SK-N-DZ (cell line): ENCODE measurements around the gene SLC9A9.
"Not testable (repeated sequence)": the region's sequence is repeated elsewhere in the genome, so short reads cannot be mapped to it uniquely, and the experiment has no call there.

Experiments
- DNase-seq: peaks from one replicate; pipeline ENCODE4 v3.0.0-alpha.2; 2015; ENCODE audit warnings: low spot score

Gene SLC9A9

DNA sequence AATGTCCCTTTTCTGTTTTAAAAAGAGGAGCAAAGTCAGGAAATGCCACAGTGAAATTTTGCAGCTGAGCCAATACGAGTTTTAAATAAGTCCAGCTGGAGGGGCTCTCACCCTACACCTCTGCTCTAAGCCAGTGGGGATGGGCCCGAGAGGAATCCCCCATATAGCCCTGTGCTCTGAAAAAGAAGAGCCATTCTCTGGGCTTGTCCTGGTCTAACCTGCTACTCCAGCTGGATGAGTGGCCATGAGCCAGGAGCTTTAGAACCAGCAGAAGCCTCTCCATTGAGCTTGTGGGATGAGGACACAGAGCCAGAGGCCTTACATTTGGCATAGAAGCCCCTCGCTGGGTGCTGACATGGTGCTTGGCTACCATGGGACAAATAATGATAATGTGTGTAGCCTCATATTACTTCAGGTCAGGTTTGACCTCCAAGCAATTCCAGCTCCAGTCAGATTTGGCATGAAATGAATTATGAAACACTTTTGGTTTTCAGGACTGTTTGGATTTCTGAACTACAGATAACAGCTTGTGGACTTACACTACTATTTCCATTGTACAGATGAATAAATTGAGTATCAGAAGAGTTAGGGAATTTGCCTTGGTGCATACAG, 556.3 kb downstream of the SLC9A9 start:
- no peak for DNase-seq

DNA sequence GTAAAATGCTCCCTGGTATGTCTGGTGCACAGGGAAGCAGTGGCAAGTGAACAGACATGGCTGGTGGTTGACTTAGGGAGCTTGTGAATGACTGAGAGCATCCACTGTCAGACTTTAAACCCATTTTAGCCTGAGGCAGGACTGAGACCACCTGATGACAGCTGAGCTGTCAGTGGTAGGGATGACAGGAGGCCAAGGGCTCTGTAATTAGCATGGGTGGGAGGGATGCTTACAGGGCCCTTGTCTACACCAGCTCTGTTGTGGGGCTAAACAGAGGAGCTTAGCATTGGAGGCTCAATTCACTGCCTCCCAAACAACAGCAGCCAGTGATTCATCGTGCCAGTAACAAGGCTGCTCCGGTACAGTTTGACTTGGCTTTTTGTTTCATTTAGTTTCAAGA, 559.3 kb downstream of the SLC9A9 start:
- DNase-seq, result no peak

DNA sequence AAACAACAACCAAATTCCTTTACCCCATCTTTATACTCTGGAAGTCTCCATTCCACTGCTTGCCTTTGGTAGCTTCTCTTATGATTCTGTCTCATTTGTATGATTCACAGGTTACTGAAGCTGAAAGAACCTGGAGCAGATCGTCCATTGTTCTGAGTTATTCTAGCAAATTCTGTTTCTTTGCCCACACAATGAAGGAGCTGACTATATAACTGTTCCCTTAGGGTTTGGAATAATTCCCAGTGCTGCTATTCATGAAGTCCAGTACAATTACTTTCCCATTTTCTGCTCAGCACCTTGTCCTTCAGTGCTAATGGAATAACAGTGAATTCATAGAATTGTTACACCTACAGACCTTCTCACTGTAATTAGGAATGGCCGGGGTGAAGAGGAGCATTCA, 560.9 kb downstream of the SLC9A9 start:
- no peak for DNase-seq

DNA sequence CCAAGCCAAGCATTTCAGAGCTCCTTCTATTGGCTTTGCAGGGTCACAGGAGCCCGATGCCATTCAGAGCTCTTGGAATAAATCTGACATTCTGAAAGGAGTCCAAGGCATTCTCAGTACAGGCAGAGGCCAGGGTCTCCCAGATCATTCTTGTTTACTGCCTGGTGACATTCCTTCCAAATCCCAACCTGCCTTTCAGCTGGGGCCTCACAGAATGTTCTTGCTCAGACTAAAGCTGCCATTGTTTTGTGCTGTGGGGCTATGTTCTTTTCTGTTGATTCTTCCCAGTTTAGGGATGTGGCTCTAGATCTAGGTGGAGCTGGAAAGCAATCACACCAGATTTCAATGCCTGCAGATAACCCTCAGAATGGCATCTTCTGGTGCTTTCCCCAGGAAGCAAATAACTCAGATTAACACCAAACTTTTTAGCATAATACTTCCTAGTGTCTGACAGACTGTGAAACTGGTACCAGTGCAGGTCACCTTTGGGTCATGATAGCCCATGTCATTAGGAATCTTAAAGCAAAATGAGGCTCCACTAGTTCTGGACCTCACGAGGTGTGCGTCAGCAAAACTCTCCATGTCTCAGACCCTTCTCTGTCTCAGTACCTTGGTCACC, 561.8 kb downstream of the SLC9A9 start:
- DNase-seq, result no peak

DNA sequence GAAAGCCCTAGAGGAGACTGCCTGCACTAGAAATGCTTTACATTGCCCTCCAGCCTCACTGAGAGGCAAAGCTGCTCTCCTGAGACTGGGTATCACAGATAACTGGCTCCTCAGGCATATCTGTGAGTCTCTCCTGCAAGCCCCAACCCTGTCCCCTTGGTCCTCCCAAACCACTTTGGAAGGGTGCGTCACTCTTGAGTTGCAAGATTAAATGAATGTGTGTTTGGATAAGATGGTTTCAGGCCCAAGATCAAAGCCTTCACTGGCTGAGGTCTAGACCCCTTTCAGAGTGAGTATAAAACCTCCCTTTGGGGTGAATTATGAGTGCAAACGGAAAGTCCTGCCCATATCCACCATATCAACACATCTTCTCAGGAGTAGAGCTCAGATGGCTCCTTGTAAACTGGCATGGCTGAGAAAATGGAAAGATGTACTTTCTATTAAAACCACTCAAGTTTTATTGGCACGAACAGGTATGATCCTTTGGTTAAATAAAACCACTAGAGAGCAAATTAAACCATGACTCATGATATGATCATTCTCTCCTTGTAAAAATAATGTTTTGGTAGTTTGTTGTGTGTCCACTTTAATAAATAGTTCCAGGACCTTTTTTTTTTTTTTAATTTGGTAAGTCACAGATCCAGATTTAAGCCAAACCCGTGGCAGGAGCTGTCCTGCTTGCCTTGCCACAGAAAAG, 564.7 kb downstream of the SLC9A9 start:
- no peak for DNase-seq

DNA sequence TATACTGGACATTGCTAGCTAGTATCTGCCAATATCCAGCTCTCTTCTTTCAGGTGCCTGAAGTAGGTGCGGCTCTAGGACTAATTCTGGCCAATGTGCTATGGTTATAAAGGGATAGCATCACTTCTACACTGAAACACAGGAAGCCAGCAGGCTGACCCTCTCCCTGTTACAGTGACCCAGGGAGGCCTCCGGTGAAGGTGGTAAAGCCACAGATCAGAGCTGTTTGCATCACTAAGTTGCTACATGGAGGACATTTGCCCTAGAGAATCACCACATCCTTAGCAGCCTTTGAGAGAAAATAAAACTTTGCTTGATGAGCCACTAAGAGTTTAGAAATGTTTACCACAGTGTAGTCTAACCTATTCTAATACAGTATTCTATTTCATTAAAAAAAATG, 567.3 kb downstream of the SLC9A9 start:
- no peak for DNase-seq

DNA sequence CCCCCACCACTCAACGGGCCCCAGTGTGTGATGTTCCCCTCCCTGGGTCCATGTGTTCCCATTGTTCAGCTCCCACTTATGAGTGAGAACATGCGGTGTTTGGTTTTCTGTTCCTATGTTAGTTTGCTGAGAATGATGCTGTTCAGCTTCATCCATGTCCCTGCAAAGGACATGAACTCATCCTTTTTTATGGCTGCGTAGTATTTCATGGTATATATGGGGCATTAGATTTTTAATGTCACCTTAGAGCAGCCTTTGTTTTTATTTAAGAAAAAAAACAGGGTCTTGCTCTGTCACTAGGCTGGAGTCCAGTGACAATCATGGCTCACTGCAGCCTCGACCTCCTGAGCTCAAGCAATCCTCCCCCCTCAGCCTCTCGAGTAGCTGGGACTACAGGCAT, 568.7 kb downstream of the SLC9A9 start:
- not testable (repeated sequence) for DNase-seq

DNA sequence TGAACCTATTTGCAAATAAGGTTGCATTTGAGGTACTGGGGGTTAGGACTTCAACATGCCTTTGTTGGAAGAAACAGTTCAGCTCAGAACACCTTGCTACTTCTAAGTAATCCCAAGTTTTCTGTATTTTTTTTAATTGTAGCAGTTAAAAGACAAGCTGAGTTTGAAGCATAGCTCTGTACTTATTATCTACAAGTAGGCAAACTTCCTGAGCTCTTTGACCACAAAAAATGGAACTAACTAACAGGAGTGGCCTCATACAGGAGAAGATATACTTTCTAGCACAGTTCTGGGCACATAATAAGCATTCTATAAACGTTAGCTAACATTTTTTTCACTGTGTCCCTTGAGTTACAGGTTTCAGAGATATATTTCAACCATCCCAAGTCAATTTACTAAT, 569.5 kb downstream of the SLC9A9 start:
- no peak for DNase-seq

DNA sequence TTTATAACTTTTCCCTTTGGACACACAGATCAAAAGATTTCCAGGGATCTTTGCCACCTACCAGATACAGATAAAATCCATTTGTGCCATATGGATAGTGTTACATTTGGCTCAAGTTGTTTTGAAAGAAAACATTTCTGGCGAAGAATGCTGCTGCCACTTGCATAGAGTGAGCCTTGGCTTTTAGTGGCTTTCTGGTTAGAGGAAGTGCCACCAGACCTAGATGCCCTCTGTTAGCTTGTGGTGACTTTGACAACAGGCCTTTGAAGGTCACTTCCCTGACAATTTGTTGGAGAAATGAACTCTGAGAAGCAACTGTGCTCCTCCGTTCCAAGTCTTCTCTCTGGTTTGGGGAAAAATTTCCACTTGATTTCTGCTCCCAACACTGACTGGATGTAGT, 570.7 kb downstream of the SLC9A9 start:
- DNase-seq, result no peak

DNA sequence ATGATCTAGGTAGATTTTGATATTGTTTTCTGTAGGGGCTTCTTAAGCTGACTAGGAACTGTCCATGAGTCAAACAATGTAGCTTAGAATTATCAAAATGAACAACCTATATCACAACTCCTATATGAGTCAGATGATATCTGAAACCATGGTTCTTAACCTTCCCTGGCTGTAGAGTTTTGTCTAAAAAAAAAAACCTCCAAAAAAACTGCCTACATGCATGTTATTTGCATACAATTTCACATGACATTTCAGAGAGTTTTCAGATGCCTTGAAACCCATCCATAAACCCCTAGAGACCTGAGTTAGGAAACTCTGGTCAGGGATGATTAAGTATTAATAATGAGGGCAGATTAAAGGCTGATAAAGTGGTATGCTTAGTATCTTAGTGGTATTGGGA, 571.7 kb downstream of the SLC9A9 start:
- no peak for DNase-seq

DNA sequence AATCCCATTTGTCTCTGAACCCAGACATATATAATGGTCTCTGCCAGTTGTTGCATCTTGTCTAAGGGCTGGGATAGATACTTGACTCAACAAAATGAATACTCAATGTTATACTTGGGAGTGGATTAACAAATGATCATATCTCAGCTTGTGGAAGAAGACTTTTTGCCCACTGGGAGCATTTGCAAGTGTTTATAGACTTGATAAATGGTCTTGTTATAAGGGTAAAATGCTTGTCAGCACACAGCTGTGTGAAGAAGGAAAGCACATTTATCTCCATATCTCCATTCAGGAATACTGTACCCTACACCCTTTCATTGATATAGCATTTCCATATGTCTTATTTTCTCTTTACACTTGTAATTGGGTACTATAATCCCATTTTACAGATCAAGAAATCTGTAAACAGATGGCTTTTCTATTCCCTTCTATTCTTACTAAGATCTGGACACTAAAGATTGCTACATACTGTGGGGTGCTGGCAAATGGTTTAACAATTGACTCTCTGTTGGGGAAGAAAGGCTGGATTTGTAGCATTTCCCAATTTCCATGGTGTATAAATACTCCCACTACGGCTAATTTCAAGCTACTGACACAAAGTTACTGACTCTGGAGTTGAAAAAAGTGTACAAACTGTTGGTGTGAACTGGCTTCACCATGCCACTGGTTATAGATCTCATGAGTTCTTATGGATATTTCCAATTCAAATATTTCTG, 574.1 kb downstream of the SLC9A9 start:
- no peak for DNase-seq

DNA sequence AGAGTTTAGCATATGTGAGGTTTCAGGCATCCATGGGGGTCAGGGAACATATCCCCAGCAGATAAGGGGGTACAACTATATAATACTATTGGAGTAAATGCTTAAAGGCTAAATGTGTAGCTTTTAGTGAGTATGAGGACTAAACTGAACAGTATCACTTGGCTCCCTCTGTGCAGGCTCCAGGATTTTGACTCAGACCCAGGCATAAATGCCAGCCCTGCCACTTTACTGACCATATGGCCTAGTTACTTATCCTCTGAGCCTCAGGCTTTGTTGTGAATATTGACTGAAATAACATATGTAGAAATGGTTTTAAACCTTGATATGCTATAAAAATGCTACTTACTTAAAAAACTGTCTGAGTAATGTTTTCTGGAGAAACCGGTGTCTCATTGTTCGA, 577.1 kb downstream of the SLC9A9 start:
- no peak for DNase-seq

DNA sequence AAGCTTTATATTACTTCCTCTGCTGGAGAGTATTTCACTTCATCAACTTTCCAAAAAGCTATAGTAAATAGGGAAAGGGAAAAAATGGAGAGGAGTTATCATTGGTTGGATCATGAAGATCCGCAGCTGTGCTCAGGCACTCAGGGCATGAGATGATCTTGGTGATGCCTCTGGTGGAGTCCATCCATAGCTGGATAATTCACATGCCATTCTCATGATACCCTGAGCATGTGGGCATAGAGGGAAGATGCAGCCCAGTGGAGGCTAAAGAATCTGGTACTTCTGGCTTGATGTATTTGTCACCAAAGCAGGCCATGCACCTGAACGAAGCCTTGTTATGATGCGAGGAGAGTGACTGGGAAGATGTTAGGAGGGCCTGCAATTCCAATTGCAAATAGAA, 578.5 kb downstream of the SLC9A9 start:
- no peak for DNase-seq

DNA sequence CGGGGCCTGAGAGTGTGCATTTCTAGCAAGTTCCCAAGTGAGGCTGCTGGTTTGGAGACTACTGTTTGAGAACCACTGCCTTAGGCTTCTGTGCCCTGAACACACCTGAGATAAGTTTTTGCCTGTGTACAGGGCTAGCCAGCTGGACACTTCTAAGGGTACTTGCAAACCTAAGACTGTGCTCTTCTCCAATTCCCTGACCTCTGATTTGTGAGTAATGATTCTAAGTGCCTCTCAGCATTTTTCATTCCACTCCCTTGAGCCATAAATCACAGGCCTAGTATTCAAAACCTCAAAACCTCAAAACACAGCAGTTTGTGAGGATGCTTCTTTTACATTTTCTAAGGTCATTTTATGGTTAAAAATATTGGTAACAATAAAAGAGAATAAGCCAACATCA, 580.3 kb downstream of the SLC9A9 start:
- no peak for DNase-seq

DNA sequence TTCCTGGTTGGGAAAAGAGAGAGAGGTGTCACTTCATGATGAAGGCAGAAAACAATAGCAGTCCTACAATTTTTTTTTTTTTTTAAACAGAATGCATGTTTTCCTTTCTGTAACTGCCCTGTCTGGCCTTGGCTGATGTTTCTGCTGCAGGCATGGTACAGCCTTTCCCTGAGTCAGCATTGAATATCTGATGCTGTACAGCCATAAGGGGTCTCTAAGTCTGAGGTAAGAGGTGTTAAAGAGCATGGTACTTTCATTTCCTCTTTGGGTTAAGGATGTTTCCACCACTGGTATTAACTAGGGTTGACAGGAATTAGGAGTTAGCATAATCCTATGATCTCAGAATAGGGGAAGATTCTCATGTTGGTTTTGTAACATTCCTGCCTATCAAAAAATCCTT, 581.3 kb downstream of the SLC9A9 start:
- no peak for DNase-seq

DNA sequence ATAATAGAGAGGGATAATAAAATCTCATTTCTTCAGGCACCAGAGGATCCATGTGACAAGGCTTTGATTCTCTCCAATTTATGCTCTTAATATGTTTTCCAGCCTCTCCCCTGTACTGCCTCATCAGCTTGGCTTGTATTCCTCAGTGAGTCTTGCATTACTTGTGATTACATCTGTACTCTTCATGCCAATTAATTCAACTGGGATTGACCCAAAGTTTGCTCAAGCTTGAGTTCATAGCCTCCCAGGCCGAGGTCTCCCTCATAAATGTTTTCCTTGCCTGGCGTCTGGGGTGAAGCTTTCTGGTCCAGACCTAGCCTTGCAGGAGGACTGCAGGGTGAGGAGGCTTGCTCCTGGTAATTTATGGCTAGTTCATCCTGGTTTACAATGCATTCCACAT, 581.8 kb downstream of the SLC9A9 start:
- DNase-seq, result no peak

DNA sequence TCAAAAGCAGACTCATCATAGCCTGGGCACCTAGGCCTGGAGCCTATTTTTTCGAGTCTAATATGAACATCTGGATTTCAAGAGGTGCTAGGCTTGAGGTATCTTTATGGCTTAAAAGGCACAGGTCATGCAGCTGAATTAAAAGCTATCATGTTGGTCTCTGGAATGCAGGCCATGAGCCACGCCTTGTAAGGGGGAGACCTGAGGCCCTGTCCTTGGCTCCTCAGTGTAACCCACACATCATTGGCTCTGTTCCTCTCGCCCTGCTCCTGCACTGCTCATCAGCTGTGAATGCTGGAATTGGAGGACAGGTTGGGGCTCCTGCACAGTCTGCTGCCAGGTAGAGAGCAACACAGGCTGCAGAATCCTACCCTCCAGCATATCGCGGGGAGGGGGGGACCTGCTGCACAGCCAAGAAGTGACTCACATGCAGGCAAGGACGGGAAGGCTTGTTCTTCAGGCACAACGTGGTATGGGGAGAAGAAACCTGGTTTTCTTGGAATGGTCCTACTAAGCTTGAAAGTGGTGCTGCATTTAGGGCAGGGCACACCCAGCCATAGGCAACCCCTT, 582.7 kb downstream of the SLC9A9 start:
- no peak for DNase-seq

DNA sequence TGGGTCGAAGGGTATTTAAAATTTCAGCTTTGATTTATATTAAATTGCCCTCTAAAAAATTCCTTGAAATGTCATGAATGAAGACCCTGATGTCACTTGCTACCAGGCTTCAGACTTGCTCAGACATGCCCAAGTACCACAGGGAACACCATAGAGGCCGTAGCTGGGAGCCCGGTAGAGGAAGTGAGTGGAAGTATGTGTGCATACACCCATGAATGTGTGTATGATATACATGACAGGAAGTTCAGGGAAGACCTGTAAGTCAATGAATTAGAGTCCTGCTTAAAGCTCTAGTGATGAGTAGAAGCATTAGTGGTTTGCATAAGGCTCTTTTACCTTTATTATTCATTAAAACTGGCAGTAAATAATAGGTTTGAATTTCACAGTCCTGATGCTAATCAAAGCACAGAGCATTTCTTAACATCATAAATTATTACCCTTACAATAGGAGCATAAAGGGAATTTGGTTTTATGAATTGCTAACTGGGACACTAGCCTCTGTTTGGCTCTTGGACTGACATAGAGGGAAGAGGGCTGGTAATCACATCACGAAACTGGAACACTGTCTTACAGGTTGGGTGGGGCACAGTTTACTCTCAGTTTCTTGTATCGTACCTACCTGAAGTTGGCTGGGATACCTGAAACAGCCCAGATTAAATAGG, 584.3 kb downstream of the SLC9A9 start:
- no peak for DNase-seq

DNA sequence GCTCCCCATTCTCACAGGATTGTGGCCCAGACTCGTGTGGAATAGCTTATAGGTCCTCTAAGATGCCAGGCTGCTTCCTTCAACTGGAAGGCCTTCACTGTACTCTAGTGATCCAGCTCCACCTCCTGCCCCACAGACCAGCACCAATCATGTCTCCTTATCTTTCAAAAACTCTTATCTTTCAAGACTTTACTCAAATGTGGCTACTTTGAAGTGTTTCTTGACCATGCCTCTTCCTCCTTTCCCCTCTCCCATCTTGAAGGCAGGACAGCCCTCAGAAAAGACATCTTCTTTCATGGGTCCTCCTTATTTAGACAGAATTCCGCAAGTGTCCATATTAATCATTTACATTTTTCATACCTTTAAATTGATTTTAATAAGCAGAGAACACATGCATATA, 586.4 kb downstream of the SLC9A9 start:
- no peak for DNase-seq

DNA sequence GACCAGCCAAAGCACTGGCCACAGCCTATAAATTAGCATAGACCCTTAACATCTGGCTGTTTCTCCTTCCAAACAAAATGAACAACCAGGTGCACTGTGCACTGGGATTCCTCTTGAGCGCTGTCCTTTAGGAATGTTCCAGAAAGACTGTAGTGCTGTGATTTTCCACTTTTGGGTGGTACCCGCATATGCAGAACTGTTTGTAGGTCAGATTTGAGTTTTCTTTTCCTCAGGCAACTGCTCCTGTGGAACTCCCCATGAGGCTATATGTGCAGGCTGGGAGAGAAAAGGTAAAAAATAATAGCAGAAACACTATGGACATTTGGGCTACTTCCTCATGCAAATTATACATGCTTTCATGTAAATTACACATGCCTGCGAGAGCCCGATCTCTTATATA, 589.6 kb downstream of the SLC9A9 start:
- no peak for DNase-seq

DNA sequence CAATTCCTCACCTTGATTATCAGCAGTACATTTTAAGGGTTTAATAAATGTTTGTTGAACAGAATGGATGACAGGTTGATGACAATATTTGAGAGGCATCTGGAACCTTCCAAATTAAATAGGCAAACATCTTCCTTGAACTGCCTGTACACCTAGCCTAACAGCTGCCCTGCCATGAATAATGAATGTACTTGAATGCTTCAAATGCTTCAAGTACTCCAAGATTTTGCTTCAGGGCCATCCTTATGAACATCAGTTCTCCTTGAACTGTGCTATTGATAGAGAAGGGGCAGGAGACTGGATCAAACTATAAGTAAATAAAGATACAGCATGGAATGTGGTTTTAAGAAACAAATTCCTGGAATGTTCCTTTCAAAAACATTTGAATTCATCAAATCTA, 591.9 kb downstream of the SLC9A9 start:
- DNase-seq, result no peak

DNA sequence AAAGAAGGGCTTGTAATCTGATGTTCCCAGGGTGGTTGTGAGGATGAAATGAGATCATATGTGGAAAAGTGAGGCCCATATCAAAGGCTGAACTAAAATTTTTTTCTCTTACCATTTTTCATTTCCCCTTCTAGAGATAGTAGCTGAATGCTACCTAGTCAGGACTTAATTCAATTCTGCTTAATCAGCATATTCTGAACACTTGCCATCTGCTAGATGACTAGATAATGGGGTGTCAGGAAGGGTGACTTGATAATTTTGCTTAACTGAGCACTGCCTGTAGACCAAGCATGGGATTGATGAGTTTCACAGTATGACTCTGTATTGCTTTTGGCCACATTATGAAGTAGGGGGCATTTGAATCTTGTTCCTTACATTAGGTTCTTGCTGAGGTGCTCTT, 592.5 kb downstream of the SLC9A9 start:
- no peak for DNase-seq
